HG02870 (cell line): Measurements from ENCODE around the gene STX8.

ENCODE experiments used
- ATAC-seq: cut with Tn5 transposase; IDR thresholded peaks from one replicate; pipeline ENCODE4 v1.9.1; 2021; ENCODE audit warnings: mild to moderate bottlenecking, moderate library complexity; ENCODE audit not compliant: unreplicated experiment

The STX8 gene

DNA sequence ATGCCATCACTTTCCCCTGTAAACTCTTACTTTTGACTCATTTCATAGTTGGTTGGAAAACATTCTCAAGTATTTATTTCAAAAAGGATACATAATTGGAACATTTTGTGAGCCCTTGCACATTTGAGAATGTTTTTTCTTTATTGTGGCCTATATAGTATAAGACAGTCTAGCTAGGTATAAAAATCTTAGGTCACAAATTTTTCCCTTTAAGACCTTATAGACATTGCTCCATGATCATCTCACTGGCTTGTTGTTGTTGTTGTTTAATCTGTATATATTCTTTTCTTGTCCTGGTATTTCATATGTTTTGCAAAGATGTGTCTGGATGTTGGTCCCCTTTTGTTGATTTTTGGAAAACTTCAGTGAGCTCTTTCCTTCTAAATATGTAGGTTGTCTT lies 360.2 kb downstream of the STX8 start:
- ATAC-seq = no peak

DNA sequence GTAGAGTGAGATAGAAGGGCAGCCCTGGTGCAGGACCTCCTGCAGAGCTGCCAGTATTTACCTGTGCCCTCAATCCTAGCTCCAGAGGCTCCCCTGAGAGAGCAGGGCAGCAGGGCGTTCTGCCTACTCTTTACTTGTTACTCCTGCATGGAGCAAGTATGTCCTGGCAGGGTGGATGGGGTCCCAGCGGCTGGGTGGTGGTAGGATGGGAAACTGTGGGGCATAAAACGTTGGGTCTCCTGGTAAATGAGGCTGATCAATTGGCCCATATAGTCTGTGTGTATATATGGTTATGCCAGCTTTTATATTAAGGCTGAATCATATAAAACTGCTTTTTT lies 362.3 kb downstream of the STX8 start:
- no peak for ATAC-seq

DNA sequence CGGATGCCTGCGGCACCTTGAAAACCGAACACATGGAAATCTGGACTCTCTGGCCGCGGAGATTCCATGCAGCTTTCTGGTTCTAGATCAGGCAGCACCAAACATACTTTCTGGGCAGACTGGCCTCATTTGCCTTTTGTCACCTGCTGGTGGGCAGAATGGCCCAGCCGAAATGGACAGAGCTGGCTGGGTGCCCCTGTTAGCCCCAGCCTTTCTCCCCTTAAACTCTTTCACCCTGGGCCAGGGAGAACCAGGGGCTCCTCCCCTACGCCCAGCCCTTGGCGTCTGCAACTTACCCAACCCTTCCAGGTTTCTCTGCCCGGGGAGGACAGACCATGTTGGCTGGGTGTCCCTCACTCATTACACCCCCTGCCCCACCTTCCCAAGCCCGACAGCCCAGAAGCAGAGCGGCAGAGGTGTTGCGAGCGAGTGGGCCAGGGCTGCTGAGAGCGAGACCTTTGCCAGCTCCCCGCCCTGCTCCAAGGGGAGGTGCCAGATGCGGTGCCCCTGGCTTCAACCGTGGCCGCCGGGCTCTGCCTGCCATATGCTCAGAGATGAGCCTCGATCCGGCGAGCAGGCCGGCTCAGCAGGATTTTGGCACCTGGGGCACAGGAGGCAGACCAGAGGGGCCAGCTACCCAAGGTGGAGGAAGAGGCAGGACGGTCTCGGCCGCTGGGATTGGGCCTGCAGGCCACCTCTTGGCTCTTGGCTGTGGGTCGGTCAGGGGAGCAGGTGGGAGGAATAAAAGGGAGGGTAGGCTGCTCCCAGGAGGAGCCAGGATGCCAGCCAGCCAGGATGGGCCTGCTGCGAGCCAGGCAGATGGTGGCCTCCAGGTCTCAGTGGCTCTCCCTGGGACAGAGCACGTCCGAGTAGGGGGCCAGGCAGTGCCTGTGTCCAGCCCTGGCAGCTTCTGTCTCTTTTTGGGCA lies 363.0 kb downstream of the STX8 start:
- ATAC-seq = no peak

DNA sequence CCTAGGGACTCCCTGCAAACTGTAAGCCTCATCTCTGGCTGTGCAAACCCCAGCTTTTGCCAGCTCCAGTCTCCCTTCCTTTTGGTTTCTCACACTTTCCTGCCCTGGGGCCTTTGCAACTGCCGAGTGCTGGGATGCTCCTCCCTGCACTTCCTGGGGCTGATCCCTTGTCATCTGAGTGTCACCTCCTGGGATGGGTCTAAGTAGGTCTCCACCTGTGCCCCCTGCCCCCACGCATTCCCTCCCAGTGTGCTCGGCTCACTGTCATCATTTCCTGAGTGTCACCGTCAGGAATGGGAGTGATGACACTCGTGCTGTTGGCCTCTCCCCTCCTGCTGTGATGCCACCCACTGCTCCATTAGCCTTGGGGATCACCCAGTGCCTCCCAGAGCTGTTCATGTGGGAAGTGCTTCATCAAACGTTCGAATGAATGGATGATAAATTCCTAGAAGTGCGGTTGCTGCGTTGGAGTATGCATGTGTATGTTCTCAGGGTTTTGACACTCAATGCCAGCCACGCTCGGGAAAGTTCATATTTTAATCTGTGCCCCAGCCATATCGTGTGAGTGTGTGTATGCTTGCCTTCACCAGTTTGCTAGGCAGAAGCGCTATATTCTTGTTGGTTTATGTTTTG lies 364.4 kb downstream of the STX8 start:
- ATAC-seq = no peak

GRCh38 chr17:9209781-9210370 lies 365.7 kb downstream of the STX8 start:
- no peak for ATAC-seq

- ATAC-seq = no peak
Measured at GRCh38 chr17:9209347-9209746, 366.3 kb downstream of the STX8 start.

DNA sequence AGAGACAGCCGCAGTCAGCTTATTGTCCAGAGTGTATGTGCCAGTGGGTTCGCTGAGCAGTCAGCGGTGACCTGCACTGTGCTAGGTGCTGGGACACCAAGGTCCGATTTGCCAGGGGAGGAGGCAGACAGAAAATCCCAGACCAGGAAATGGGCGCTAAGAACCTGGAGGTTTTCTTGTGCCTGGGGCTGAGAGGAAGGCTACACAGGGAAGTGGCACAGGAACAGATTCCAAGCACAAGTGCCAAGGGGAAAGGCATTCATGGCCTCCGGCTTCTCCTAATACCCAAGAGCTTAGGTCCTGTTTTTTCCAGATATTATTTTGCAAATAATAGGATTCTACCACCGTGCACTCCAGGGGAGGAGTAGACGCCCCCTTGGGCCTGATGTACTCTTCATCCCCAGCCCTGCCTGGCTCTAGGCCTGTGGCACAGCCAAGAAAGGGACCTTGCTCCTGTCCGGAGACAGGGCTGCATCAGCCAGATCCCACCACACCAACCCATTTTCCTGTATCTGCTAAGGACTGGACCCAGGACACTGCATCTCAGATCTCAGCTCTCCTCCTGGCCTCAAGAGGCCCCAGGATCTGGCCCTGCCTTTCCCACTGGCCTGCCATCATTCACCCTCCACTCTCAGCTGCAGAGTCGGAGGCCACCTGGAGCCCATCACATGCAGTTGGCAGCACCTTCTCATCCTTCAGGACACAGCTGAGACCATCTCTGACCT lies 367.1 kb downstream of the STX8 start:
- no peak for ATAC-seq

- ATAC-seq = no peak
Measured at GRCh38 chr17:9206741-9207332, 368.8 kb downstream of the STX8 start.

- ATAC-seq = no peak
Measured at GRCh38 chr17:9206410-9206703, 369.3 kb downstream of the STX8 start.

GRCh38 chr17:9205520-9206409 lies 369.9 kb downstream of the STX8 start:
- ATAC-seq = no peak

DNA sequence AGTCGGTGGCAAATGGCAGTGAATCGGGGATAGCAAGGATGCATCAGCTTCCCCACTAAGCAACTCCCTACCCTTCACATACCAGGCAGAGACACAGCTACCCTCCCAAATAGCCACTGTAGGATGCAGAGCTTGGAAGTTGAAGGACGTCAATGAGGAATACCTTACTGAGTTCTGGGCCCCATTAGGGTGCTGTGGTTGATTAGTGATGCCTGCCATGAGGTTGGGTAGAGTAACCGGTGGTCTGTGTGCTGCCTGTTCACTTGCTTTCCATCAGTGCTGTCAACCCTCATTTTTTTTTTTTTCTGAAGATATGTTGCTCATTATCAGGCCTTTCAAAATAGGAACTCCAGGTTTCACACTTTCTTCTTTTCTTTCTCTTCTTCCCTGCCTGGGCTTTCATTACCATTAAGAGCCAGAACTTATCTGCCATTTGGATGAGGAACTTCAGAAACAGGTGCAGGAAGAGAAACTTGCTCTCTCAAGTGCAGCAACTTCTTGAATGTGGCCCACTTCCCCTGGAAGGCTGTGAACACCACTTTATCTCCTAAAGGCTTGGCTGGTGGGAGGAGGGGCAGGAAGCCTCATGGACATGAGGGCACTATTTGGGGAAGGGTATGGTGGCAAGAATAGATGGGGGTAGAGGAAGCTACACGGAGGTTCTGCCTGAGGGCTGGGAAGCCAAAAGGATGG lies 370.8 kb downstream of the STX8 start:
- ATAC-seq = no peak

GRCh38 chr17:9203771-9204425 lies 371.7 kb downstream of the STX8 start:
- ATAC-seq = no peak

DNA sequence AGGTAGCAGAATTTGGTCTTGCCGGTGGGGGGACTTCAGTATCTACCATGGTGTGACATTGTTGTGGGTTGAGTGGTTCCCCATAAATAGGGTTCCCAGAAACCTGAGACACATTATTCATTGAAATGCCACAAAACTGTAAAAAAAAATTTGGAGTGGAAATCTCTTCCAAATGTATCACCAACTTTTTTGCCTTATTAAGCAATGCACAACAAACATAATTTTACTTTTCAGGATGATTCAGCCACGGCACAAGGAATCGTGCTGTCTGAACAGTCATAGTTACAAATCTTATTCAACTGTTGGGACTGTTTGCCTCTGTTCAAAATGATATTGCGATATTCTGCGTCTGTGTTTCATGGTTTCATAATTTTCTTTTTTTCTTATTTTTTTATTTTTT lies 373.1 kb downstream of the STX8 start:
- no peak for ATAC-seq

GRCh38 chr17:9200699-9201359 lies 374.8 kb downstream of the STX8 start:
- ATAC-seq = peak; percentile 49
